Measurements from ENCODE around the gene MATN3. TPM values are rescaled to one million over a fixed set of nuclear protein-coding genes. Genes with fewer than 3 reads are reported as not detected.

MATN3 gene
- total RNA-seq, 1 donor from 2014 or later = 0.26 TPM

GRCh38 chr2:20025065-20025786 lies 12.8 kb upstream of the MATN3 start:
- TF ChIP-seq CTCF (IDR thresholded peaks at IDR 0.05; ENCODE audit: insufficient read depth, low read length, severe bottlenecking) = no peak
- no peak for FAIRE-seq
- Histone ChIP-seq H3K27me3 (ENCODE audit: control insufficient read depth, insufficient read depth, low read length) (no peaks in the 10 kb centered on the region), H3K4me3 (ENCODE audit: low read depth, low read length) (no peak overlapping the region), H3K36me3 (ENCODE audit: control insufficient read depth, insufficient read depth, low read length) (no peaks in the 10 kb centered on the region)
- DNase-seq (ENCODE audit: low read depth) = no peak

DNA sequence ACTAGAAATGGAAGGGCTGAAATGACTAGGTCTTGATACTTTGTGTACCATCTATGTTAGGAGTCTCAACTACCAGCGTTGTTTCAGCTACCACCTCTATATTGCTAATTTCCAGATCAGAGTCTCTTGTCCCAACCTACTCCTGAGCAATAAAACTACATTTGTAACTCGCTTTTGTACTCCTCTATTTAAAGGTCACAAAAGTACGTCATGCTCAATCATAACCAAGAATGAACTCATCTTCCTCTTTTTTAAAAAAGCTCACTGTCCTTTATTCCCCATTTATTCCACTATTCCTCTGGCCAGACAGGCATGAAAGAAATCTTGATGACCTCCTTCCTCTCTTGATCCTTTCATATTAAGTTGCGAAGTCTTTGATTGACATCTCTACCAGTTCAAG lies 11.2 kb upstream of the MATN3 start:
- FAIRE-seq = no peak
- H3K36me3 ChIP-seq (ENCODE audit: control insufficient read depth, insufficient read depth, low read length) = no peaks in the 10 kb centered on the region
- no peak for TF ChIP-seq CTCF (IDR thresholded peaks at IDR 0.05; ENCODE audit: insufficient read depth, low read length, severe bottlenecking)
- no peak overlapping the region for H3K4me3 ChIP-seq (ENCODE audit: low read depth, low read length)
- DNase-seq (ENCODE audit: low read depth) = no peak
- no peaks in the 10 kb centered on the region for H3K27me3 ChIP-seq (ENCODE audit: control insufficient read depth, insufficient read depth, low read length)

DNA sequence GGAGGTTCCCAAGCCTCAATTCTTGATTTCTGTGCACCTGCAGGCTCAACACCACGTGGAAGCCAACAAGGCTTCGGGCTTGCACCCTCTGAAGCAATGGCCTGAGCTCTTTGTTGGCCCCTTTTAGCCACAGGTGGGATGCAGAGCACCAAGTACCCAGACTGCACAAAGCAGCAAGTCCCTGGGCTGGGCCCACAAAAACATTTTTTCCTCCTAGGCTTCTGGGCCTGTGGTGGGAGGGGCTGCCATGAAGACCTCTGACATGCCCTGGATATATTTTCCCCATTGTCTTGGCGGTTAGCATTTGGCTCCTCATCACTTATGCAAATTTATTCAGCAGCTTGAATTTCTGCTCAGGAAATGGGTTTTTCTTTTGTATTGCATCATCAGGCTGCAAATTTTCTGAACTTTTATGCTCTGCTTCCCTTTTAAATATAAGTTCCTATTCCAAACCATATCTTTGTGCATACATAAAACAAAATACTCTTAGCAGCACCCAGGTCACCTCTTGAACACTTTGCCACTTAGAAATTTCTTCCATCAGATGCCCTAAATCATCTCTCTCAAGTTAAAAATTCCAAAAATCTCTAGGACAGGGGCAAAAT lies 9.0 kb upstream of the MATN3 start:
- Histone ChIP-seq H3K4me3 (ENCODE audit: low read depth, low read length) (no peak overlapping the region), H3K27me3 (ENCODE audit: control insufficient read depth, insufficient read depth, low read length) (no peaks in the 10 kb centered on the region), H3K36me3 (ENCODE audit: control insufficient read depth, insufficient read depth, low read length) (no peaks in the 10 kb centered on the region)
- FAIRE-seq = no peak
- no peak for TF ChIP-seq CTCF (IDR thresholded peaks at IDR 0.05; ENCODE audit: insufficient read depth, low read length, severe bottlenecking)
- no peak for DNase-seq (ENCODE audit: low read depth)

- H3K4me3 ChIP-seq (ENCODE audit: low read depth, low read length) = no peak overlapping the region
- no peak for FAIRE-seq
- no peaks in the 10 kb centered on the region for H3K36me3 ChIP-seq (ENCODE audit: control insufficient read depth, insufficient read depth, low read length)
- no peak for TF ChIP-seq CTCF (IDR thresholded peaks at IDR 0.05; ENCODE audit: insufficient read depth, low read length, severe bottlenecking)
- H3K27me3 ChIP-seq (ENCODE audit: control insufficient read depth, insufficient read depth, low read length) = no peaks in the 10 kb centered on the region
- no peak for DNase-seq (ENCODE audit: low read depth)
Observed at GRCh38 chr2:20019747-20020146, 7.3 kb upstream of the MATN3 start.

DNA sequence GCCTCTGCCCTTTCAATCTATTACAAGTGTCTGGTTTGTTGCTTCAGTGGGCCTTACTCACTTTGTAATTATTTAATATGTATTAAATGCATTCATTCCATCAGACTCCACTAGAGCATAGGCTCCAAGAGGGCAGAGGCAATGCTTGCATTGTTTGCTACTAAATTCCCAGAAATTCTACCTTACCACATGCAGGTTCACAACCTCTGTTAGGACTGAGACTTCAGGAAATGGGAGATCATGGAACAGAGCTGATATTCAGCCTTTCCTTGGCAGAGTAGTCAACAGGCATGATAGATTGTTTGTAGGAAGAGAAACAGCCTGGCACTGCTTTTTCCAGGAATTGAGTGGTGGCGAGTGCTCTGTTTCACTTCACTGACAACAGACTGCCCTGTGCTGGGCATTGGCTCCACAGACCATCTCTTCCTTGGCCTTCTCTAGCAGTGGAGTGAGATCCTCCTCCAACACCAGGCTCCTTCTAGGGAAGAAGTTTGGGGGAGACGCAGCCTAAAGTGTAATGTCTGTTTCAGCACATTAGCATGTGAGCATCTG lies 6.2 kb upstream of the MATN3 start:
- Histone ChIP-seq H3K4me3 (ENCODE audit: low read depth, low read length) (no peak overlapping the region), H3K36me3 (ENCODE audit: control insufficient read depth, insufficient read depth, low read length) (no peaks in the 10 kb centered on the region), H3K27me3 (ENCODE audit: control insufficient read depth, insufficient read depth, low read length) (no peaks in the 10 kb centered on the region)
- DNase-seq (ENCODE audit: low read depth) (no peak), FAIRE-seq (no peak)
- no peak for TF ChIP-seq CTCF (IDR thresholded peaks at IDR 0.05; ENCODE audit: insufficient read depth, low read length, severe bottlenecking)
